Spleen (tissue), 11 donors: ENCODE results near the gene KIF3B. TPM values are rescaled to one million over a fixed set of nuclear protein-coding genes. Genes with fewer than 3 reads are reported as not detected.

Experiments
- DNase-seq: peaks from one replicate; pipeline ENCODE4 v3.0.0-alpha.2; 2020
- H3K27ac ChIP-seq, 8 donors: fragments of 200-600 bp; sonication (generic) in 7 of 8; 1 replicate in 4 of 8; 2 replicates in 4 of 8; pipeline versions ENCODE4 v1.5.0 to v1.8.0; 2016 to 2021; ENCODE audit warnings: inconsistent platforms in 4 of 8, mild to moderate bottlenecking in 4 of 8, moderate library complexity in 1 of 8
- H3K27me3 ChIP-seq, 7 donors: fragments of 200-600 bp; sonication (generic) in 6 of 7; replicated peaks in 1 of 7; 1 replicate in 4 of 7; 2 replicates in 3 of 7; pipeline versions ENCODE4 v1.5.0 to v1.8.0; 2016 to 2021; ENCODE audit warnings: inconsistent platforms in 3 of 7, mild to moderate bottlenecking in 1 of 7
- H3K36me3 ChIP-seq, 6 donors: fragments of 200-600 bp; sonication (generic) in 5 of 6; 1 replicate in 4 of 6; 2 replicates in 2 of 6; pipeline versions ENCODE4 v1.5.0 to v1.8.0; 2016 to 2021; ENCODE audit warnings: inconsistent platforms in 2 of 6
- H3K4me1 ChIP-seq, 6 donors: fragments of 200-600 bp; sonication (generic) in 5 of 6; 1 replicate in 3 of 6; 2 replicates in 3 of 6; pipeline versions ENCODE4 v1.5.0 to v1.8.0; 2016 to 2021; ENCODE audit warnings: inconsistent platforms in 3 of 6
- H3K4me3 ChIP-seq, 8 donors: fragments of 200-600 bp; sonication (generic) in 7 of 8; 1 replicate in 4 of 8; 2 replicates in 4 of 8; pipeline versions ENCODE4 v1.5.0 to v1.8.0; 2016 to 2021; ENCODE audit warnings: inconsistent platforms in 4 of 8, mild to moderate bottlenecking in 4 of 8, moderate library complexity in 2 of 8
- H3K9me3 ChIP-seq, 8 donors: fragments of 200-600 bp; sonication (generic) in 7 of 8; 1 replicate in 4 of 8; 2 replicates in 4 of 8; pipeline versions ENCODE4 v1.5.0 to v1.8.0; 2016 to 2021; ENCODE audit warnings: inconsistent platforms in 4 of 8
- POLR2A ChIP-seq, 3 donors: fragments of 450-650 bp; IDR thresholded peaks; one replicate each; pipeline ENCODE4 v1.5.1; 2017; ENCODE audit warnings: antibody characterized with exemption in 3 of 3, mild to moderate bottlenecking in 1 of 3
- POLR2AphosphoS5 ChIP-seq, 3 donors: sonication (generic); formaldehyde crosslinking; IDR thresholded peaks; one replicate each; pipeline ENCODE4 v1.5.1; 2017; ENCODE audit warnings: antibody characterized with exemption in 3 of 3
- WGBS, 5 donors: extraction: QIAGEN DNeasy Blood & Tissue Kit in 3 of 5; methylation state at CpG; one replicate each; pipeline versions ENCODE4 v1.1.5 to v1.1.7; 2013 to 2018; 5-methylcytosine and 5-hydroxymethylcytosine counted together
- intact Hi-C: fragments of 100-400 bp; cut with DNase I; formaldehyde crosslinking; loops from one replicate; pipeline ENCODE4 v1.15.0; 2023; ENCODE audit warnings: low total_unique reads
- polyA plus RNA-seq, 3 donors: library from polyadenylated mRNA; stranded (reverse); fragments of 200-250 nt; gene quantifications; one replicate each; pipeline ENCODE4 v1.2.1, GENCODE V29; 2013
- total RNA-seq, 7 donors: library from RNA; depleted of rRNA in 3 of 7; stranded (reverse); fragments of >200 nt in 3 of 7; fragmentation: NEBNext Ultra II Directional in 4 of 7; extraction: Animal tissue kit (Norgen Biotek cat#: 25700) in 4 of 7; gene quantifications; one replicate each; pipeline versions ENCODE4 v1.1.0 to v1.2.1, GENCODE V29; 2016 to 2021
- TF ChIP-seq, protein P1 (sequence below), 11 experiments: fragments of 200-600 bp in 7 of 11; fragments of 450-650 bp in 4 of 11; sonication (generic) in 4 of 11; IDR thresholded peaks in 8 of 11; conservative IDR thresholded peaks in 3 of 11; 1 replicate in 7 of 11; 2 replicates in 4 of 11; pipeline versions ENCODE4 v1.4.0 to v1.8.0; 2016 to 2021; ENCODE audit warnings: antibody characterized with exemption in 11 of 11, inconsistent platforms in 4 of 11, mild to moderate bottlenecking in 1 of 11
- donor health status: healthy with polysubstance abuse.
- donor health status: DM: no; HTN: no; CAD: no; lungs with moderate emphysema.
- donor health status: DM: no; HTN: no; CAD: no.
- donor health status: Bipolar disorder and iron deficiency.
- donor health status: healthy.
- donor health status: DM: no; HTN: no; CAD: no.
- donor health status: DM: yes; HTN: yes; CAD: no.

Gene KIF3B
- total and polyA plus RNA-seq, 10 donors = 3.8 to 25.9 (median 20.0) TPM

DNA sequence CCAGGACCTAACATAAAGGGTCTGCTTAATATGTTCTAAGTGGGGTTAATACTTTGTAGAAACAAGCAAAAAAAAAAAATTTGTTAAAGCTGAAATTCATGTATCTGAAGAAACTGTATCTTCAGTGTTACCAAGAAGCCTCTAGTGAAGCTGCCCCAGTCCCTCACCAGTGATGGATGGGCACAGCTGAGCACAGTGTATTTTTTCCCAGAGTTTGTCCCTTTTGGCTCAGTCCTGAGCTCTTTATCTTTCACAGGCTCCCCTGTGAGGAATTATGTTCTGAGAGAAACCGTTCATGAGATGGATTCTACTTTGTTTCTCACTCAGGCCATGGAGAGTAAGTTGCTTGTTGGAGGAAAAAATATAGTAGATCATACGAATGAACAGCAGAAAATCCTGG, 38.4 kb downstream of the KIF3B start:
- DNase-seq = no peak
- Histone ChIP-seq H3K27ac (no peak overlapping the region), H3K27me3 (no peaks in the 10 kb centered on the region), H3K4me3 (no peak overlapping the region), H3K4me1 (no peaks in the 10 kb centered on the region), H3K9me3 (no peaks in the 10 kb centered on the region), H3K36me3 (peaks cover 0 to 89% (median 48%) of the 10 kb centered on the region in 6 donors)
- WGBS, 5 donors = 86 to 94% (median 90%) methylated on average over 2 of the region's 2 CpGs
- TF ChIP-seq POLR2A (IDR thresholded peaks at IDR 0.05) = no peak
- TF ChIP-seq, protein P1, sequence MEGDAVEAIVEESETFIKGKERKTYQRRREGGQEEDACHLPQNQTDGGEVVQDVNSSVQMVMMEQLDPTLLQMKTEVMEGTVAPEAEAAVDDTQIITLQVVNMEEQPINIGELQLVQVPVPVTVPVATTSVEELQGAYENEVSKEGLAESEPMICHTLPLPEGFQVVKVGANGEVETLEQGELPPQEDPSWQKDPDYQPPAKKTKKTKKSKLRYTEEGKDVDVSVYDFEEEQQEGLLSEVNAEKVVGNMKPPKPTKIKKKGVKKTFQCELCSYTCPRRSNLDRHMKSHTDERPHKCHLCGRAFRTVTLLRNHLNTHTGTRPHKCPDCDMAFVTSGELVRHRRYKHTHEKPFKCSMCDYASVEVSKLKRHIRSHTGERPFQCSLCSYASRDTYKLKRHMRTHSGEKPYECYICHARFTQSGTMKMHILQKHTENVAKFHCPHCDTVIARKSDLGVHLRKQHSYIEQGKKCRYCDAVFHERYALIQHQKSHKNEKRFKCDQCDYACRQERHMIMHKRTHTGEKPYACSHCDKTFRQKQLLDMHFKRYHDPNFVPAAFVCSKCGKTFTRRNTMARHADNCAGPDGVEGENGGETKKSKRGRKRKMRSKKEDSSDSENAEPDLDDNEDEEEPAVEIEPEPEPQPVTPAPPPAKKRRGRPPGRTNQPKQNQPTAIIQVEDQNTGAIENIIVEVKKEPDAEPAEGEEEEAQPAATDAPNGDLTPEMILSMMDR (IDR thresholded peaks at IDR 0.05 in 8 of 11, conservative IDR thresholded peaks at IDR 0.05 in 3 of 11) = no peak
- TF ChIP-seq POLR2AphosphoS5 (IDR thresholded peaks at IDR 0.05) = no peak
- intact Hi-C loops = no loop called here

DNA sequence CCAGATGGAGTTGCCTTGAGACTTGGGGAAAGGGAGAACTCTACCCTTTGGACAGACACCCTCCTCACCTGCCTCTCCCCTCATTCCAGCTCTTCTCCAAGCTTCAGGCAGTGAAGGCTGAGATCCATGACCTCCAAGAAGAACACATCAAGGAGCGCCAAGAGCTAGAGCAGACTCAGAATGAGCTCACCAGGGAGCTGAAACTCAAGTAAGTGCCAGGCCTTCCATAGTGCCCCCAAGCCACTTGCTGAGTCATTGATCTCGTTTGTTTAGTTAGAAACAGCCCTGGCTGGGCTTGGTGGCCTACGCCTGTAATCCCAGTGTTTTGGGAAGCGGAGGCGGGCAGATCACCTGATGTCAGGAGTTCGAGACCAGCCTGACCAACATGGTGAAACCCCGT, 39.2 kb downstream of the KIF3B start:
- Histone ChIP-seq H3K36me3 (peaks cover 0 to 87% (median 46%) of the 10 kb centered on the region in 6 donors), H3K27me3 (no peaks in the 10 kb centered on the region), H3K27ac (no peak overlapping the region), H3K4me3 (no peak overlapping the region), H3K4me1 (no peaks in the 10 kb centered on the region), H3K9me3 (no peaks in the 10 kb centered on the region)
- TF ChIP-seq, protein P1 (IDR thresholded peaks at IDR 0.05 in 8 of 11, conservative IDR thresholded peaks at IDR 0.05 in 3 of 11) = no peak
- TF ChIP-seq POLR2A (IDR thresholded peaks at IDR 0.05) (no peak), POLR2AphosphoS5 (IDR thresholded peaks at IDR 0.05) (no peak)
- DNase-seq = no peak
- intact Hi-C loops = no loop called here
- WGBS, 5 donors = 77 to 95% (median 92%) methylated on average over 7 of the region's 7 CpGs

DNA sequence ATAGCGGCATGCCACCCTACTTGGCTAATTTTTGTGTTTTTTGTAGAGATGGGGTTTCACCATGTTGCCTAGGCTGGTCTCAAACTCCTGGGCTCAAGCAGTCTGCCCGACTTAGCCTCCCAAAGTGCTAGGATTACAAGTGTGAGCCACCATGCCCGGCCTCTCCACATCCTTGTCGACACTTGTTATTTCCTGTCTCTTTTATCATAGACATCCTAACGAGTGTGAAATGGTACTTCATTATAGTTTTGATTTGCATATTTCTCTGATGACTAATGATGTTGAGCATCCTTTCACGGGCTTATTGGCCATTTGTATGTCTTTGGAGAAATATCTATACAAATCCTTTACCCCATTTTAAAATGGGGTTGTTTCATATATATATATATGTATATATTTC, 41.6 kb downstream of the KIF3B start:
- H3K9me3 ChIP-seq = no peaks in the 10 kb centered on the region
- H3K27me3 ChIP-seq = no peaks in the 10 kb centered on the region
- H3K27ac ChIP-seq = no peak overlapping the region
- H3K4me3 ChIP-seq = no peak overlapping the region
- H3K36me3 ChIP-seq = peaks cover 0 to 79% (median 37%) of the 10 kb centered on the region in 6 donors
- 73 to 83% (median 76%) methylated on average over 6 of the region's 6 CpGs for WGBS, 5 donors
- DNase-seq = peak; percentile 17
- no peak for TF ChIP-seq POLR2A (IDR thresholded peaks at IDR 0.05)
- TF ChIP-seq POLR2AphosphoS5 (IDR thresholded peaks at IDR 0.05) = no peak
- TF ChIP-seq, protein P1 (IDR thresholded peaks at IDR 0.05 in 8 of 11, conservative IDR thresholded peaks at IDR 0.05 in 3 of 11) = no peak
- intact Hi-C loops = no loop called here
- H3K4me1 ChIP-seq = no peaks in the 10 kb centered on the region

DNA sequence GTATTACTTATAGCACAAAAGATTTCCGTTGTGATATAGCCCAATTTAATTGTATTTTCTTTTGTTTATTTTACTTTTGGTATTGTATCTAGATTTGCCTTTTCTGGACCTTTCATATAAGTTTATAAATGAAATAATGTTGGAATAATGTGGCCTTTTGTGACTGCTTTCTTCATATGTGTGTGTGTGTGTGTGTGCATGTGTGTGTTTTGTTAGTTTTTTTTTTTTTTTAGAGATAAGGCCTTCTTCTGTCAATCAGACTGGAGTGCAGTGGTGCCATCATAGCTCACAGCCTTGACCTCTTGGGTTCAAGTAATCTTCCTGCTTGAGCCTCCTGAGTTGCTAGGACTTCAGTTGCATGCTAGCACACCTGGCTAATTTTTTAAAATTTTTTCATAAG, 42.9 kb downstream of the KIF3B start:
- intact Hi-C loops = no loop called here
- TF ChIP-seq, protein P1 (IDR thresholded peaks at IDR 0.05 in 8 of 11, conservative IDR thresholded peaks at IDR 0.05 in 3 of 11) = no peak
- TF ChIP-seq POLR2A (IDR thresholded peaks at IDR 0.05) = no peak
- no peak for TF ChIP-seq POLR2AphosphoS5 (IDR thresholded peaks at IDR 0.05)
- WGBS, 5 donors = 89 to 100% (median 94%) methylated on average over 1 of the region's 1 CpG
- Histone ChIP-seq H3K36me3 (peaks cover 0 to 78% (median 35%) of the 10 kb centered on the region in 6 donors), H3K27me3 (no peaks in the 10 kb centered on the region), H3K27ac (no peak overlapping the region), H3K4me3 (no peak overlapping the region), H3K4me1 (no peaks in the 10 kb centered on the region), H3K9me3 (no peaks in the 10 kb centered on the region)
- no peak for DNase-seq
